ENCODE measurements around the gene AKR1B1.

AKR1B1 gene

GRCh38 chr7:134444198-134444960 lies 14.5 kb downstream of the AKR1B1 start:
- TF ChIP-seq ZNF146 (tag by site-specific recombination; IDR thresholded peaks at IDR 0.05) = no peak
- TF ChIP-seq ZNF488 (tag by site-specific recombination; IDR thresholded peaks at IDR 0.05) = no peak
- no peak for TF ChIP-seq ZNF596 (tag by site-specific recombination; IDR thresholded peaks at IDR 0.05)
- no peak for TF ChIP-seq ZNF366 (tag by site-specific recombination; conservative IDR thresholded peaks at IDR 0.05)
- no peak for TF ChIP-seq ZNF239 (tag by site-specific recombination; IDR thresholded peaks at IDR 0.05)
- Histone ChIP-seq H3K9me3 (ENCODE audit: control insufficient read depth, insufficient read depth, low read depth, low read length) (no peaks in the 10 kb centered on the region), H3K4me3 (ENCODE audit: low read depth, low read length) (no peak overlapping the region), H3K4me1 (ENCODE audit: control insufficient read depth, insufficient read depth, low read length) (no peaks in the 10 kb centered on the region), H3K36me3 (ENCODE audit: control insufficient read depth in 2 of 2, insufficient read depth in 1 of 2, low read length in 2 of 2) (peaks cover 3 to 100% of the 10 kb centered on the region in 2 experiments; a peak in 2 of 3 replicates), H3K27ac (ENCODE audit: extremely low read depth, low read depth, low read length) (no peak overlapping the region)
- POLR2A ChIA-PET = no interaction called here
- CTCF ChIA-PET = interaction anchor here (1.2 to 5.8 kb wide), 3 partner anchors 11 to 70 kb away, joined by 3 to 25 read pairs (median 11); no protein-coding TSS in a partner anchor

- Histone ChIP-seq H3K9me3 (ENCODE audit: control insufficient read depth, insufficient read depth, low read depth, low read length) (no peaks in the 10 kb centered on the region), H3K4me3 (ENCODE audit: low read depth, low read length) (no peak overlapping the region), H3K4me1 (ENCODE audit: control insufficient read depth, insufficient read depth, low read length) (no peaks in the 10 kb centered on the region), H3K36me3 (ENCODE audit: control insufficient read depth in 2 of 2, insufficient read depth in 1 of 2, low read length in 2 of 2) (peaks cover 3 to 92% of the 10 kb centered on the region in 2 experiments; a peak in 1 of 3 replicates), H3K27ac (ENCODE audit: extremely low read depth, low read depth, low read length) (no peak overlapping the region)
- ChIA-PET POLR2A (no interaction called here), CTCF (interaction anchor here (1.2 to 5.8 kb wide), 3 partner anchors 11 to 70 kb away, joined by 3 to 25 read pairs (median 11); no protein-coding TSS in a partner anchor)
- TF ChIP-seq GLIS2 (tag by site-specific recombination; IDR thresholded peaks at IDR 0.05) (no peak), ZFHX2 (tag by site-specific recombination; conservative IDR thresholded peaks at IDR 0.05) (0 out of 2 replicates have a peak, but pooled peaks have one; percentile 5)
These were observed 15.4 kb downstream of the AKR1B1 start for GRCh38 chr7:134443396-134444070.

DNA sequence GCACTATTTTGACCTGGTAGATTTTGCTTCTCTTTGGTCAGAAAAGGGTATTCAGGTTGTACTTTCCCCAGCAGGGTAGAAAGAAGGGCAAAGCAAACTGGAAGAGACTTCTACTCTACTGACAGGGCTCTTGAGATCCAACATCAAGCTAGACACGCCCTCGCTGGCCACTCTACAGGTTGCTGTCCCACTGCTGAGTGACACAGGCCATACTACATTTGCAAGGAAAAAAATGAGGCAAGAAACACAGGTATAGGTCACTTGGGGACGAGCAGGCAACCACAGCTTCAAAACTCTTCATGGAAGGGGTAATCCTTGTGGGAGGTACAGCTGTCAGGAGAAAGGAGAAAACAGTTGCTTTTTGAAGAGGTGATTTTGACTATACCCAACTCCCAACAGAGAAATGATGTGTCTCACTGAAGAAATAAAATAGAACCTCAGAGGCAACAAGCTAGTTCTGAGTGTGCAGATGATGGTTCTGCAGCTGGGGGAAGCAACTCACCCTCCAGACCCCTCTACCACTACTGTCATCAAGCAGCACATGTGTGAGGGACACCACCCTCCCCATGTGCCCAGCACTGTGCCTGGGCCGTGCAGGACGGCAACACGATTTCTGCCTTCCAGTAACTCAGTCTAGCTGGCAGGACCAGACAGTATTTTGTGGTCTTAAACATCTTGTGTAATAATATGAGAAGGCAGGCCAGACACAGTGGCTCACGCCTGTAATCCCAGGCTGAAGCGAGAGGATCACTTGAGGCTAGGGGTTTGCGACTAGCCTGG lies 16.3 kb downstream of the AKR1B1 start:
- ChIA-PET CTCF (interaction anchor here (0.8 to 5.8 kb wide), 2 partner anchors 10 to 163 kb away, joined by 3 to 25 read pairs; no protein-coding TSS in a partner anchor), POLR2A (no interaction called here)
- Histone ChIP-seq H3K4me3 (ENCODE audit: low read depth, low read length) (no peak overlapping the region), H3K4me1 (ENCODE audit: control insufficient read depth, insufficient read depth, low read length) (no peaks in the 10 kb centered on the region), H3K27ac (ENCODE audit: extremely low read depth, low read depth, low read length) (no peak overlapping the region), H3K9me3 (ENCODE audit: control insufficient read depth, insufficient read depth, low read depth, low read length) (no peaks in the 10 kb centered on the region), H3K36me3 (ENCODE audit: control insufficient read depth in 2 of 2, insufficient read depth in 1 of 2, low read length in 2 of 2) (peaks cover 3 to 83% of the 10 kb centered on the region in 2 experiments; a peak in 1 of 3 replicates)
- TF ChIP-seq GLI4 (tag by site-specific recombination; IDR thresholded peaks at IDR 0.05) (no peak), ZNF26 (tag by site-specific recombination; IDR thresholded peaks at IDR 0.05) (no peak), KLF16 (tag by site-specific recombination; IDR thresholded peaks at IDR 0.05) (no peak), SP2 (tag by site-specific recombination; IDR thresholded peaks at IDR 0.05) (no peak), ZNF629 (tag by site-specific recombination; IDR thresholded peaks at IDR 0.05) (no peak), ZNF692 (tag by site-specific recombination; IDR thresholded peaks at IDR 0.05) (no peak), ZNF391 (tag by site-specific recombination; IDR thresholded peaks at IDR 0.05; ENCODE audit: borderline replicate concordance, low read depth) (no peak), BCL11B (tag by site-specific recombination; IDR thresholded peaks at IDR 0.05; ENCODE audit: low read depth) (no peak), ZSCAN16 (tag by site-specific recombination; IDR thresholded peaks at IDR 0.05) (no peak), ZFHX2 (tag by site-specific recombination; conservative IDR thresholded peaks at IDR 0.05) (no peak), ZNF645 (tag by site-specific recombination; IDR thresholded peaks at IDR 0.05) (no peak), ZNF221 (tag by site-specific recombination; IDR thresholded peaks at IDR 0.05; ENCODE audit: borderline replicate concordance) (no peak), ZNF19 (tag by site-specific recombination; IDR thresholded peaks at IDR 0.05; ENCODE audit: low read depth) (no peak), ZNF266 (tag by site-specific recombination; IDR thresholded peaks at IDR 0.05; ENCODE audit: low read depth) (no peak), ZNF830 (tag by site-specific recombination; IDR thresholded peaks at IDR 0.05; ENCODE audit: low read depth) (no peak), ZNF37A (tag by site-specific recombination; IDR thresholded peaks at IDR 0.05) (no peak), ZNF76 (tag by site-specific recombination; IDR thresholded peaks at IDR 0.05; ENCODE audit: borderline replicate concordance, low read depth) (no peak), ZNF624 (tag by site-specific recombination; IDR thresholded peaks at IDR 0.05) (no peak)
